HEK293T (cell line): Measurements from ENCODE around the gene SMIM38.

Source experiments
- CTCF ChIA-PET: fragments of 350-600 bp; formaldehyde crosslinking; extraction: SDS; loops from one replicate; lab custom pipeline; 2021; ENCODE audit warnings: antibody characterized with exemption, inconsistent platforms; lab: Yijun Ruan, JAX
- POLR2A ChIA-PET: fragments of 350-600 bp; formaldehyde crosslinking; extraction: SDS; loops from one replicate; lab custom pipeline; 2020; ENCODE audit warnings: antibody characterized with exemption, inconsistent platforms; lab: Yijun Ruan, JAX
- DNase-seq: peaks from one replicate; pipeline ENCODE4 v3.0.0; 2012; ENCODE audit warnings: mixed read lengths; ENCODE audit errors: extremely low spot score
- ARNT ChIP-seq: fragments of 450-650 bp; IDR thresholded peaks from 2 replicates; pipeline ENCODE4 v1.6.1; 2017; ENCODE audit warnings: mild to moderate bottlenecking
- BHLHE40 ChIP-seq: fragments of 450-650 bp; IDR thresholded peaks from 2 replicates; pipeline ENCODE4 v1.6.1; 2016; ENCODE audit warnings: mild to moderate bottlenecking, moderate library complexity, borderline replicate concordance
- CTBP1 ChIP-seq: fragments of 450-650 bp; IDR thresholded peaks from 2 replicates; pipeline ENCODE4 v1.6.1; 2016; ENCODE audit warnings: borderline replicate concordance
- ELF4 ChIP-seq: fragments of 450-650 bp; IDR thresholded peaks from 2 replicates; pipeline ENCODE4 v1.6.1; 2017; ENCODE audit warnings: antibody characterized with exemption
- FOXA1 ChIP-seq: fragments of 450-650 bp; IDR thresholded peaks from 2 replicates; pipeline ENCODE4 v1.6.1; 2016; ENCODE audit warnings: mild to moderate bottlenecking
- FOXK2 ChIP-seq: fragments of 450-650 bp; IDR thresholded peaks from 2 replicates; pipeline ENCODE4 v1.6.1; 2016; ENCODE audit warnings: mild to moderate bottlenecking
- FOXM1 ChIP-seq: fragments of 450-650 bp; IDR thresholded peaks from 2 replicates; pipeline ENCODE4 v1.6.1; 2017; ENCODE audit warnings: mild to moderate bottlenecking, borderline replicate concordance
- HDGF ChIP-seq: fragments of 450-650 bp; IDR thresholded peaks from 2 replicates; pipeline ENCODE4 v1.6.1; 2017; ENCODE audit warnings: antibody characterized with exemption, borderline replicate concordance
- L3MBTL2 ChIP-seq: fragments of 450-650 bp; conservative IDR thresholded peaks from 2 replicates; pipeline ENCODE4 v1.6.1; 2016; ENCODE audit warnings: mild to moderate bottlenecking
- LEF1 ChIP-seq: fragments of 450-650 bp; IDR thresholded peaks from 2 replicates; pipeline ENCODE4 v1.6.1; 2017; ENCODE audit warnings: mild to moderate bottlenecking, borderline replicate concordance
- NFRKB ChIP-seq: fragments of 450-650 bp; IDR thresholded peaks from 2 replicates; pipeline ENCODE4 v1.6.1; 2016; ENCODE audit warnings: mild to moderate bottlenecking, moderate library complexity
- PKNOX1 ChIP-seq: fragments of 450-650 bp; IDR thresholded peaks from 2 replicates; pipeline ENCODE4 v1.6.1; 2016
- SP1 ChIP-seq: fragments of 450-650 bp; IDR thresholded peaks from 2 replicates; pipeline ENCODE4 v1.6.1; 2017
- SUZ12 ChIP-seq: fragments of 450-650 bp; IDR thresholded peaks from 2 replicates; pipeline ENCODE4 v1.6.1; 2016; ENCODE audit warnings: mild to moderate bottlenecking
- TARDBP ChIP-seq: fragments of 450-650 bp; IDR thresholded peaks from 2 replicates; pipeline ENCODE4 v1.6.1; 2016
- ZNF384 ChIP-seq: fragments of 450-650 bp; IDR thresholded peaks from 2 replicates; pipeline ENCODE4 v1.6.1; 2016

Gene SMIM38

GRCh38 chr11:69169479-69169878, 13.7 kb downstream of the SMIM38 start:
- DNase-seq = no peak
- POLR2A ChIA-PET = no interaction called here
- TF ChIP-seq HDGF (no peak), BHLHE40 (no peak), SUZ12 (no peak), PKNOX1 (no peak), FOXA1 (no peak), NFRKB (no peak)
- CTCF ChIA-PET = interaction anchor here (0.6 kb wide), 1 partner anchor 38 kb away, joined by 3 read pairs; no protein-coding TSS in a partner anchor

- TF ChIP-seq CTBP1 = no peak
- TF ChIP-seq FOXK2 = no peak
- no peak for TF ChIP-seq SP1
- no peak for TF ChIP-seq ELF4
- no peak for TF ChIP-seq HDGF
- no peak for TF ChIP-seq PKNOX1
- TF ChIP-seq FOXM1 = no peak
- TF ChIP-seq L3MBTL2 = no peak
- no peak for TF ChIP-seq NFRKB
- TF ChIP-seq ARNT = no peak
- no peak for DNase-seq
- POLR2A ChIA-PET = no interaction called here
- CTCF ChIA-PET = no interaction called here
Measured at GRCh38 chr11:69170704-69171103, 15.0 kb downstream of the SMIM38 start.

GRCh38 chr11:69171476-69172240, 15.9 kb downstream of the SMIM38 start:
- CTCF ChIA-PET = no interaction called here

GRCh38 chr11:69172674-69173073, 16.9 kb downstream of the SMIM38 start:
- POLR2A ChIA-PET = no interaction called here
- TF ChIP-seq SP1 = no peak
- no peak for TF ChIP-seq FOXK2
- no peak for TF ChIP-seq CTBP1
- no peak for TF ChIP-seq PKNOX1
- no peak for TF ChIP-seq TARDBP
- TF ChIP-seq NFRKB = no peak
- no peak for TF ChIP-seq ZNF384
- no peak for TF ChIP-seq HDGF
- DNase-seq = no peak
- CTCF ChIA-PET = no interaction called here

More at GRCh38 chr11:69171476-69172240, 15.9 kb downstream of the SMIM38 start:
- POLR2A ChIA-PET = no interaction called here
- TF ChIP-seq TARDBP (no peak), BHLHE40 (no peak), HDGF (no peak), LEF1 (no peak), SP1 (no peak), CTBP1 (no peak), ZNF384 (no peak), NFRKB (no peak), ELF4 (no peak), L3MBTL2 (no peak), FOXK2 (no peak), ARNT (no peak), SUZ12 (no peak), PKNOX1 (no peak), FOXM1 (no peak), FOXA1 (no peak)
- no peak for DNase-seq

- DNase-seq = no peak
- ChIA-PET POLR2A (no interaction called here), CTCF (no interaction called here)
- no peak for TF ChIP-seq FOXM1
- TF ChIP-seq SP1 = no peak
Measured at GRCh38 chr11:69173331-69173730, 17.6 kb downstream of the SMIM38 start.

- no peak for TF ChIP-seq ARNT
- no peak for TF ChIP-seq FOXA1
- TF ChIP-seq ELF4 = no peak
- TF ChIP-seq SP1 = no peak
- TF ChIP-seq HDGF = no peak
- TF ChIP-seq L3MBTL2 = no peak
- no peak for TF ChIP-seq FOXM1
- TF ChIP-seq BHLHE40 = no peak
- TF ChIP-seq ZNF384 = no peak
- no peak for TF ChIP-seq LEF1
- TF ChIP-seq TARDBP = no peak
- ChIA-PET POLR2A (no interaction called here), CTCF (no interaction called here)
- no peak for DNase-seq
Measured at GRCh38 chr11:69173925-69174581, 18.3 kb downstream of the SMIM38 start.
